HG03135 (cell line): ENCODE data around the gene SIGLEC5.

Experiments used
- ATAC-seq: cut with Tn5 transposase; IDR thresholded peaks from one replicate; pipeline ENCODE4 v1.9.1; 2021; ENCODE audit warnings: mild to moderate bottlenecking, moderate library complexity; ENCODE audit not compliant: unreplicated experiment

Gene SIGLEC5

GRCh38 chr19:51590441-51590840 is 39.8 kb downstream of the SIGLEC5 start:
- no peak for ATAC-seq

- no peak for ATAC-seq
Measured at GRCh38 chr19:51589511-51589910, 40.7 kb downstream of the SIGLEC5 start.

GRCh38 chr19:51587264-51588191 is 42.7 kb downstream of the SIGLEC5 start:
- ATAC-seq = no peak

DNA sequence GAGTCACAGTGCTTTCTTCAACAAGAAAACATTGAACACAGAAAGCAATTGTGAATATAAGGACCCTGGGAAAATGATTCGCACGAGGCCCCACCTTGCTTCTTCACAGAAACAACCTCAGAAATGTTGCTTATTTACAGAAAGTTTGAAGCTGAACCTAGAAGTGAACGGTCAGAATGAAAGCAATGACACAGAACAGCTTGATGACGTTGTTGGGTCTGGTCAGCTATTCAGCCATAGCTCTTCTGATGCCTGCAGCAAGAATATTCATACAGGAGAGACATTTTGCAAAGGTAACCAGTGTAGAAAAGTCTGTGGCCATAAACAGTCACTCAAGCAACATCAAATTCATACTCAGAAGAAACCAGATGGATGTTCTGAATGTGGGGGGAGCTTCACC is 43.4 kb downstream of the SIGLEC5 start:
- ATAC-seq = no peak

GRCh38 chr19:51586103-51586728 is 44.0 kb downstream of the SIGLEC5 start:
- ATAC-seq = no peak

DNA sequence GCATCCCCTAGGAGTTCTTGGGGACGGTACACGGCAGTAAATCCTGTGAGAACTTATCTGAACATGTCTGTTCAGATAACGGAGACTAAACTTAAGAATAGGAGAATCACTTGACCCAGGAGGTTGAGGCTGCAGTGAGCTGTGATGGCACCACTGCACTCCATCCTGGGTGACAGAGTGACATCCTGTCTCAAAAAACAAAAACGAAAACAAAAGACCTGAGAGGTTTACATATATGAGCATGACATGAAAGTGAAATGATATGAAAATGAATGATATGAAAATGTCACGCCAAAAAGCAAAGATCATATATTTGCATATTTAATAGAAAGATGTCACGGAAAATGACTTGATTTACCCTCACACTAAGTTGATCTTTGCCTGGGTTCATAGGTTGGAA is 53.4 kb downstream of the SIGLEC5 start:
- no peak for ATAC-seq

- ATAC-seq = no peak
Measured at GRCh38 chr19:51573331-51573730, 56.9 kb downstream of the SIGLEC5 start.

DNA sequence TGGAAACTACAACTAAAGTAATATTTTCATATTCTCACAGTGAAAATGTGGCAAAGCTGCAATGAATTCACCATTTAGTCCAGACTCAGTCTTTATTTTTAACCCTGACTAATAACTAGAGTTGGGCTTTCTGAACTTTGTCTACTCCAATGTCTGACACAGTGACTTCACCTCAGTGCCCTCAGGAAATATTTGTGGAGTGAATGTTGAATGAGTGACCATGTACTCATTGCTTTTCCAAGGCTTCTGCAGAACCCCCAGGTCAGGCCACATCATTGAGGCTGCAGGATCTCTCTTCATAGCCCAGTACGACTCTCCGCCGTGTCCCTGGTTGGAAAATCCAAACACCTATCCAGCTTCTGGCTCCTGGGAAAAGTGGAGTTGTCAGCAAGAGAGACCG is 57.3 kb downstream of the SIGLEC5 start:
- no peak for ATAC-seq

- ATAC-seq = no peak
Measured at GRCh38 chr19:51572410-51572809, 57.8 kb downstream of the SIGLEC5 start.

- ATAC-seq = no peak
Measured at GRCh38 chr19:51571599-51571998, 58.6 kb downstream of the SIGLEC5 start.

DNA sequence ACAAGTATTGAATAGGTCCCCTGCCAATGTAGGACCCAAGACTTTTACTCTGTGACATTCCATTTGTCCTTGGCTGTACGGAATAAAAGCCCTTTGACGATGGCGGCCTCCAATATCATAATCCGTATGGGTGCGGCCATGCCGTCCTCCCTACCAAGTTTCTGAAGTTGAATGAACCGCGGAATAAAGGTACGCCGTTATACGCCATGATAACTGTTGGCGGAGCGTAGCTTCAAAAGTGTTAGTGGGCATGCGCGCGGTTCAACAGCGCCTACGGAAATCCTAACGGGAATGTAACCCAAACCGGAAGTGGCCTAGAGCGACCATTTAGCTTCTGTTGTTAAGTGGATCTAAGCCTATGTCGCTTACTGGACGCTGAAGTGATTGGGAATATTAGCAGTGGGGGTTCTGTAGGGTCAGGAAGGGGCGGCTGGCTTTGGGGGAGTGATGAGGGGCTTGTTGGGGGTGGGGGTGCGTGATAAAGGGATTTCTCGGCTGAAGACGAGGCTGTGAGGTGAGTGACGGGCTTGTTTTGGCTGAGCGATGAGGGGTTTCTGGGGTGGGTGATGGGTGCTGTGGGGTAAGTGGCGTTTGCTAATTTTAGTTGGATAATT is 59.1 kb downstream of the SIGLEC5 start, which contains the start of gene ZNF175:
Gene ZNF175 (plus strand): TSS at position 322 of the 614 bp plus-strand sequence. CDS start 2,047 bp downstream, outside the sequence.
- ATAC-seq = peak; percentile 79

GRCh38 chr19:51568456-51568855 is 61.7 kb downstream of the SIGLEC5 start:
- no peak for ATAC-seq

GRCh38 chr19:51567583-51567982 is 62.6 kb downstream of the SIGLEC5 start:
- no peak for ATAC-seq

GRCh38 chr19:51566489-51567100 is 63.6 kb downstream of the SIGLEC5 start:
- no peak for ATAC-seq

DNA sequence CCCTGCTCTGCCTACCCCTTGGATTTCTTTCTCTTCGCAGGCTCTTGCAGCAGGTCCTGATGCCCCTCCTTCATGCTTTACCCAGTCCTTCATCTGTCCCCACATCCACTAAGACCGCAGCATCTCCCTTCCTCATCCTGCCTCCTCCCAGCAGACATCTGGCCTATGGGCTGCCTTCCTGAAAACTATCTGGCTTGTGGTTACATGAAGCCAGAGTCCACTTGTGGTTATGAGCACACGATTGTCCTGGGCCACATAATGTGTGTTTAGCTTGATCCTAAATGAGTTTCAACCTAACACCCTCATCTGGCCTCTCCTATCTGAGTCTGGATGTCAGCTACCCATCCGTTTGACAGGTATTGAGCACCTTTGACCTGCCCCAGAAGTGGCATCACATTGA is 64.6 kb downstream of the SIGLEC5 start:
- ATAC-seq = no peak

GRCh38 chr19:51564791-51565190 is 65.4 kb downstream of the SIGLEC5 start:
- no peak for ATAC-seq
